HG03565 (cell line): ENCODE results near the gene CLDN20.
"Not testable (repeated sequence)": the region's sequence is repeated elsewhere in the genome, so short reads cannot be mapped to it uniquely, and the experiment has no call there.

ENCODE experiments used
- ATAC-seq: cut with Tn5 transposase; IDR thresholded peaks from one replicate; pipeline ENCODE4 v1.9.1; 2021; ENCODE audit warnings: mild to moderate bottlenecking, moderate library complexity; ENCODE audit not compliant: unreplicated experiment

CLDN20 gene

DNA sequence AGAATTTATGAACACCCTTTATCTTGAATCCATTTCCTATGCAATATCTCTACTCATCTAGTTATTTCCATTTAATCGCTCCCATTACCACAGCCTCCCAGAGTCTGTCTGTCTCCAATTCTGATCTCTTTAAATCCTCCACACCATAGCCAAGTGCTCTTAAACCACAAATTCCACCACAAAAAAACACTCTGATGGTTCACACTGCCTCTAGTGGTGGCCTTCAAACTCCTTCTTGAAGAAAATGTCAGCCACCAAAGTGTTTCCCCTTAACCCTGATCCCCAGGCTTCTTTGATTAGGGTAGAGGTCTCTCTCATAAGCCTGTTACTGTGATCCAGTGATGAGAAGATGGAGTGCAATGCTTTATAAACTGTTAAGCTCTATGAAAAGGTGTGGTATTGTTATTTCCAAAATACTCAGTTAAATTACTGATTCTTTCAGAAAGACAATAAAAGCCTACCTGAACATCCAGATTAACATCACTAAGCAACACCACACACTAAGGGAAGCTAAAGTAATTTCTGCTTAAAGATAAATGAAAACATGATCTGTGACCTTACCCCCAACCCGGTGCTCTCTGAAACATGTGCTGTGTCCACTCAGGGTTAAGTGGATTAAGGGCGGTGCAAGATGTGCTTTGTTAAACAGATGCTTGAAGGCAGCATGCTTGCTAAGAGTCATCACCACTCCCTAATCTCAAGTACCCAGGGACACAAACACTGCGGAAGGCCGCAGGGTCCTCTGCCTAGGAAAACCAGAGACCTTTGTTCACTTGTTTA, 4.5 kb downstream of the CLDN20 start:
- not testable (repeated sequence) for ATAC-seq

DNA sequence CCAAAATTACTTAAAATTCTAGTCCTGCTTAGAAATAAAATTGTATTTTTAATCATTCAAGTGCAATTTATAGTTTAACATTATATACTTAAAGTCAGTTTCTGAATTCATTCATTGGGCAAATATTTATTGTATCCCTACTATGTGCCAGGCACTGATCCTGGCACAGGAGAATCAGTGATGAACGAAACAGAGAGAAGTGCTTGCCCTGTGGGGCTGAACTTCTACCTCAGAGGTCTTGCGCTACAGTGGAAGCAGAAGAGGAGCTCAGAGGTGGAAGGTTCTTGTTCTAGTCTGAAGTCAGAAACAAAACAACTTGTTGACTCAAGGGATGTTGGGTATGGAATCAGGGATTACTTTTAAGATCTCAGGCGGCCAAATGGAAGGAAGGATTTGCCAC, 6.0 kb downstream of the CLDN20 start:
- ATAC-seq = no peak

DNA sequence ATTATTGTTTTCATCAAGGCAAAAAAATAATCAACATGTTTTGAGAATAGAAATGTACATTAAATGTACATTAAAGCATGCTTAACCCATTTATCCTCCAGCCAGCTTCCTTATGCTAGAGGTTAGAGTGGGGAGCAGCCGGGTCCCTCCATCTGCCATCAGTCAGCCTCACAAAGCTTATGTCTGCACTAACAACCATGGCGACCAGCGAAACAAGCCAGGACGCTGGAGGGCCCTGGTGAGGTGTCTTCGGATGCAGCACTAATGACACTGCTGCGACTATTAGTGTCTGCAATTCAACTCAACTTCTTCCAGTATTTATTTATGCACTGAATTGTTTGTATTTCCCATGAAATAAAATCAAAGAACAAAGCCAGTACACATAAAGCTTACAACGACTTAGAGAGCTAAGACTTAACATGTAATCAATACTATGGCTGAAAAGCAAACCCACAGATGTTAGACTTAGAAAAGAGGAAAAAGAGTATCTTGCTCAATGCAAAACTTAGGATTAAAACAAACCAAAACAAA, 6.8 kb downstream of the CLDN20 start:
- ATAC-seq = no peak

DNA sequence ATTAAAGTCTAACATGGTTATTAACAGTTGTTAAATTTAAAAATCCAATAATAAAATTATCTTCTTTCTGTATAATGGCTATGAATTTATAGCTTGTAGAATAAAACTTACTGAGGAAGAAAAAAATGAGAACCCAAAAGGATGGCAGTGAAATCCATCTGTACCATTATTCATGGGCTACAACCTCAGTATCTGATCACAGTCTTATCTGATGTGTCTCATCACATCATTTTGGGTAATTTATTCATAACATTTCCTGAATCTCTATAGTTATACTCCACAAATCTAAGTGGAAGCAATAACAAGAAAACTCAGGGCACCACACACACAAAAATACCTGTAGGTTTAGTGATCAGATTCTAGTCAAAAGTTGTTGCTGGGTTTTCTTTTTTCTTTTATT, 7.3 kb downstream of the CLDN20 start:
- ATAC-seq = no peak

DNA sequence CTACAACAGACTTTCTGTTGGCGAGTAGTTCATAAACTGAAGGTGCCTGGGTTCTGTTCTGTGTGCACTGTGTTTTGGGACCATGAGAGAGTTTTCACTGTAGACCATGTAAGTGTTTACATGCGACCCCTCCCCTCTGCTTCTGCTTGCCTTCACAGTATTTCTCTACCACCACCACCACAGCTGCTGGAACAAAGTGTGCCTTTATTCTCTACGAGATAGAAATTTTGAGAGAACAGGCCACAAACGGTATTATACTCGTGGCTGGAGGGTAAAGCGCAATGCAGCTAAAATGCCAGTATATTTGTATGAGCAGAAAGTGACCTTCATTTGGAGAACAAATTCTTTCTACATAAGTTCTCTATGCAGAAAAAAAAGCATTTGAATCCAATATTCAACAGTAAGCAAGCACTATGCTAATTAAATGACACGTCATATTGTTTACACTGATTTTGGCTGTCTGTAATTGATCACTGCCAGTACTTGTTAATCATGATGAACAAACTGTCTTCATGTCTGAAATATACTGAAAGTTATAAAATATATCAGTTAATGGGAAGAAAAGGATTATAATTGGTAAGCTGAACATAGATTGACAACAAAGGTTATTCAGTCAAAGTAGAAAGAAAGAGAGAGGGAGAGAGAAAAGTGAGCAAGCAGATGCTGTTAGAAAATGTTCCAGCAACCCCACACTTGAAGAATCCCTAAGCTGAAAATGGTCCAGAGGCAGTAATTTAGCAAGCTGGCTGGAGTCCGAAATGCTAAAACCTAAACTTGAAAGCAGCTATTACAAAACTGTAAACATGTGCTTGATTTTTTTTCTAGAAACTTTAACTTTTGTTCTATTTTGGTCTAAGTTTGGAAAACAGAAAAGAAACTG, 8.8 kb downstream of the CLDN20 start:
- no peak for ATAC-seq

DNA sequence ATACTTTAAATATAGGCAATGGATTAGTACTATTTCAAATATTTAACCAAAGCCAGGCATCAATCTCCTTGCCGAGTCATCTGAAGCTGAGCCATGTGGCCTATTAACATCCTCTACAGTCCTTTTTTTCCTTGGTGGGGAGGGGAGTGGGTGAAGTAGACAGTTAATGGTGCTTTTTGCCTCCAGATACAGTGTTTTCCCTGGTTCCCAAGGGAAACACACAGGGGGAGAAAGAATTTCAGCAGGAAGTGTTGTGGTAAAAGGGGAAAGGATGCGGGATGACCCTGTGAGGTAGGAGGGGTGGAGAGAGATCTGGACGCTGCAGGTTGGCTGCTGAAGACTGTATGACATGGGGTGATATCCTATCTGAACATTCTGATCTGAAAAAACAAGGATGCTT, 9.6 kb downstream of the CLDN20 start:
- ATAC-seq = no peak

DNA sequence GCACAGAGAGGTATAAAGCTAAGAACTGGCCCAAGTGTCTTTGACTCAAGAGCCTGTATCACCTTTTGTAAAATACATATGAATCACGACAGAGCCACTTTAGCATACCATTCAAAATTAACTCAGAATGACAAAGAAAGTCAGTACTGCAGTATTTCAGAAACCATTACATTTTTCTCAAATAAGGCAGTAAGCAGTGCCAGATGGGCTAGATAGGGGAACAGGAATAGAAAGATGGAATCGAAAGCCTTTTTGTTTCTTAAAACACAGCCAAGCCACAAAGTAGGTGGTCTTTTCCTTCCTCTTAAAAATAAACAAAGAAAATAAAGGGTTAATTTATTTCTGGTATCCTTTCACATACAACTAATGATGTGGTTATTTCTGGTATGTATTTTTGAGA, 10.3 kb downstream of the CLDN20 start:
- no peak for ATAC-seq

DNA sequence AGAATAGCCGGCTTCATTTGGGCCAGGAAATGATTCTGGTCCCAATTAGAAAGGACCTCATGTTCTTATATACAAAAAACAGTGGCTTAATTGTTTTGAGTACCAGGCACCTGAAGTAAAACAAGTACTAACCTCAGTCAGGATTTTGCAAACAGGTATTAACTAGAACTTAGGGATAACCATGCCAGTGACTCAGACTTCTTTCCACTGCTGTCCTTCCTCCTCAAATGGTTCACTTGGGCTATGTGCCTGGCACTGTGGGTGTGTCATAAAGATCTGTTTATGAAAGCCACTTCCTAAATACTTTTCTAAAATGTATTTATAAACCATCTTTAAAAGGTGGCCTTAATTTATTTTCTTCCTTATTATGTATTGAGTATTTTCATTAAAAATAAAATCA, 10.7 kb downstream of the CLDN20 start:
- no peak for ATAC-seq

DNA sequence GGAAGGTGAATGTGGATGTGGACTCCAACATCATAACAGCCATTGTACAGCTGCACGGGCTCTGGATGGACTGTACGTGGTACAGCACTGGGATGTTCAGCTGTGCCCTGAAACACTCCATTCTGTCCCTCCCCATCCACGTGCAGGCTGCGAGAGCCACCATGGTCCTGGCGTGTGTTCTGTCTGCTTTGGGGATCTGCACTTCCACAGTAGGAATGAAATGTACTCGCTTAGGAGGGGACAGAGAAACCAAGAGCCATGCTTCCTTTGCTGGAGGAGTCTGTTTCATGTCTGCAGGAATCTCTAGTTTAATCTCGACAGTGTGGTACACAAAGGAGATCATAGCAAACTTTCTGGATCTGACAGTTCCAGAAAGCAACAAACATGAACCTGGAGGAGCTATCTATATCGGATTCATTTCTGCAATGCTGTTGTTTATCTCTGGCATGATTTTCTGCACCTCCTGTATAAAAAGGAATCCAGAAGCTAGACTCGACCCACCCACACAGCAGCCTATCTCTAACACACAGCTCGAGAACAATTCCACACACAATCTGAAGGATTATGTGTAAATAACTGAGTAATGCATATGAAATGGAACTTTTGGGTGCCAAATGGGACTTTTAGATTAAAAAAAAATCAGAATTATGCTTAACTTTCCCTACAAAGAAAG, 12.1 kb downstream of the CLDN20 start:
- ATAC-seq = no peak

DNA sequence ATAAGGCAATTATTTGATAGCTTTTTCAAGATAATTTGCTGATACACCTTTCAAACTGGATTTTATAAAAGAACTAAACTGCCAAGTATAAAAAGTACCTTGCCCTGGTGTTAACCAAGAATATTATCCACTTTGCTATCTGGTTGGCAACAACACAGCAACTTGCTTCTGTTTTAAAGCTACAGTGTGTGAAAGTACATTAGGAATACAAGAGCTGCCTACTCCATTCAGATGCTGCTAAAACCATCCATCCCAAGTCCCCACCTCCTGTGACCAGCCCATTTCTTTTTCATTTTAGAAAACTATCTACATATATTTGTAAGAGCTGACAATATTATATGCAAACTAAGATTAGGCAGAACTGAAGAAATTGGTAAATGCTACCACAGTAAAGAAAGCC, 12.8 kb downstream of the CLDN20 start:
- no peak for ATAC-seq

DNA sequence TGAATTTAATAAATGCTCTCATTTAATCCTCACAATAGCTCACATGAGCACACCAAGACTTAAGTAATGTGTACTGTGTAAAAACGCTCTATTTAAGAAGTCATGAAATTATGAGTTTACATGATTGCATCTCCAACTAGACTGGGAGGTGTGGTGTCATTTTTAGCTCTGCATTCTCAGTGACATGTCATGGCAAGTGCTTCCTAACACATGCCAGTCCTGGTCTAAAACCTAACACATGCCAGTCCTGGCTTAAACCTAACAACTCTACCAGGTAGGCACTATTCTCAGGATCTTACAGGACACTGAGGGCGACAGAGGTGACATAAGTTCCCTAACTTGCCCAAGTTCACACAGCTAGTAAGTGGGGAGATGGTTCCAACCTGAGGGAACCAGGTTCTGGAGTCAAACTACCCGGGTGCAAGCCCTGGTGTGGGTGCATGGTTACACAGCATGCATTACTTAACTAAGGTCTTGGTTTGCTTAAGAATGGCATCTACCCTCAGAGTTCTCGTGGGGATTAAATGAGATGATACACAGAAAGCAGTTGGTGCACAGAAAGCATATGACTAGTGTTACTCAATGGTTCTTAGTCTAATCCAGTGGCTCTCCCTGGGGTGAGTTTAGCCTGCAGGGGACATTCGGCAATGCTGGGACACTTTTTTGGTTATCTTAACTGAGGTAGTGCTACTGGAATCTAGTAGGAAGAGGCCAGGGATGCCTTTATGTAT, 14.7 kb downstream of the CLDN20 start:
- no peak for ATAC-seq

DNA sequence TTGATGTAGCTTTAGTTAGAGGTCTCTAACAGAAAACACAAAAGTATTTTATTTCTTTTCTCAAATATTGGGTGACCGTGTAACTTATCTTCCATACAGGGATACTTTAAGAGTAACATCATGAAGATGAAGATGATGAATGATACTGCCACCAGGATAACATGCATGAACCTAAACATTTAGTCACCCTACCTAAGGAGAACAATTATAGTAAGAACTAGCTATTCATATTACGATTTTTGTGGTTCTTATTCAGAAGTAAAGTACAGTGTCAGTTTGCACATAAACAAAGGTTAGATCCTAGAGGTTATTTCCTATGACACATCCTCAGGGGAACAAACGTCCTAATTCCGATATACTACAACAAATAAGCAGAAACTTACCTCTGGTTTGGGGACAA, 21.0 kb downstream of the CLDN20 start:
- no peak for ATAC-seq

DNA sequence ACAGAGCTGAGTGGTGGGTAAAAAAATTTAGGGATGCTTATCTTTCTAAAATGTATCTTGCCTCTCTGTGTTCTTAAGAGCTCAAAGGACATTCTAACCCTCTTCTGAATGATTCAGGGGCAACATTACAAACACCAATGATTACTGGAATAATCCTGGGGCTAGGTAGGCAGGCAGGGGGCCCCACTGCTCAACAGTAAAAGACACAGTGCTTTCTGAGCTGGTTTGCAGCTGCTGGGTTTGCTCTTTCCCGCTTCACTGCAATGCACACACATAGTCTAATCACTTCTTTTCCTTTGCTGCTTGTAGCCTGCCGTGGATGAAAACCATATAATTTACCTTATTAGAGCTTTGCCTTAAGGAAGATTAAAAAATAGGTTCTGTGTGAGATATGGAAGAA, 23.9 kb downstream of the CLDN20 start:
- ATAC-seq = no peak

DNA sequence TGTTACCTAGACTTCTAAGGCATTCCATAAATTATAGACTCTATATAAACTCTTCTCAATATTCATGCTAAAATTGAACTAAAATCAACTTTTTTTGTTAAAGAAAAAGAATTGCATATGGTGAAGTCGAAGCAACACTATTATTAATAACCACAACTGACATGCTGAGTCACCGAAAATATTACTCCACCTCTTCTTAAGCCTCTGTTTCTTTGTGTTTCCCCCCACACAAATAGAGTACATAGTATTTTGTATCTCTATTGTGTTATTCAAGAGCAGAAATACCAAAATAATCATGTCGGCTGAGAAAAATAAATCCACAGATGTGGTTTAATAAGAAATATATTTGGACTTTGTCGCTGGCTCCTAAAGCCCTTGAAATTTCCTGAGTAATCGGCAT, 26.7 kb downstream of the CLDN20 start:
- no peak for ATAC-seq

DNA sequence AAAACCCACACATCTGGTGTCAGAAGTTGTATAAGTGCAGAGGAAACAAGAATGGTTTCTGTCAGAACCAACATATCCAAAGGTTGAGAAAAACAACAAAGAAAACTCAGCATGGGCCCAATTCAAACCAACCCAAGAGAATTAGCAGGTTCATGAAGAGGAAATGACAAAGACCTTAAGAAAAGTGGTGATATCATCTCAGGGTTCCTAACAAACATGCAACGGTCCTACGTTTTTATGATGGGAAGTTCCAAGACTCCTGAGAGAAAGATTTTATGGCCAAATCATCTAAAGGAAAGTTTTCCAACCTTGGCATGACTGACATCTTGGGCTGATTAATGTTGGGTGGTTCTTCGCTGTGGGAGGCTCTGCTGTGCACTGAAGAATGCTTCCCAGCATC, 27.5 kb downstream of the CLDN20 start:
- ATAC-seq = no peak

DNA sequence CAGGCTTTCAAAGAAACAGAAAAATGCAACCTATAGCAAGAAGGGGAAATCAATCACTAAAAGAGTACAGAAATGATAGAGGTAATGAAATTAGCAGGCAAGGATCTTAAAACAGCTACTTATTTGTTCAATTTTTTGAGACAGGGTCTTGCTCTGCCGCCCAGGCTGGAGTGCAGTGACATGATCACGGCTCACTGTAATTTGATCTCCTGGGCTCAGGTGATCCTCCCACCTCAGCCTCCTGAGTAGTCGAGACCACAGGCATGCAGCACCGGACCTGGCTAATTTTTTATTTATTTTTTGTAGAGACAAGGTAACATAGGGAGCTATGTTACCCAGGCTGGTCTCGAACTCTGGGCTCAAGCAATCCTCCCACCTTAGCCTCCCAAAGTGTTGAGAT, 28.9 kb downstream of the CLDN20 start:
- ATAC-seq = no peak

DNA sequence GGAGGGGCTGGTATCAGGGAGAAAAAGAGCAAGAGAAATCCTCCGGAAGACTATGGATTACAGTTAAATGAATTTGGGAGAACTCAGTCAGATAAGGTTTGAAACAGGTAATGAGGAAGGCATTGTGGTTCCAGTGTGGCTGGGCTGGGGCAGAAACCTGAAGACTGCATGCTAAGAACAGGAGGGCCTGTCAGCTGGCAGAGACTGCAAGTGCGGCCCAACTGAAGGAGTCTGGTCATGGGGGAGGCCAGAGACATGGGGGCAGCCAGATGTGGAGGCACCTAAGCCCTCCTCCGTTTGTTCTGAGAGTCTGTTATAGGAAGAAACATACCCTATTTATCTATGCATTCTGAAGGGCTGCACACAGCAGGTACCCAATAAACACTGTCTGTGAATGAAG, 33.9 kb downstream of the CLDN20 start:
- no peak for ATAC-seq

DNA sequence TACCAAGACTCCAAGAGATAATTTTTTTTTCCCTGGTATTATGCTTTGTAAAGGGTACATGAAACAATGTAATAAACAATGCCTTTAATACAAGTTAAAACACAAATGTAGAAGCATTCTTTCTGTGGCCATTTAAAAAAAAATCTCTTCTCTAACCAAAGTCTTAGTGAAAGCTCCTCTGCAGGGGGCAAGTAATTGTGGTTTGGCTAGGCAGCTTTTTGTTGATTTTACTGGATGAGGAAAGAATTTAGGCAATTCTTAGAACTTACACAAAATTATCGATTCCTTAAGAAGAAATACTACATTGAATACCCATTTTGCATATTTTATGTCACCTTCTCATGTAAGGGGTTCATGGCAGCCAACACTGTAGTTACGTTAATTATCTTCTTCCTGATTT, 38.1 kb downstream of the CLDN20 start:
- no peak for ATAC-seq

DNA sequence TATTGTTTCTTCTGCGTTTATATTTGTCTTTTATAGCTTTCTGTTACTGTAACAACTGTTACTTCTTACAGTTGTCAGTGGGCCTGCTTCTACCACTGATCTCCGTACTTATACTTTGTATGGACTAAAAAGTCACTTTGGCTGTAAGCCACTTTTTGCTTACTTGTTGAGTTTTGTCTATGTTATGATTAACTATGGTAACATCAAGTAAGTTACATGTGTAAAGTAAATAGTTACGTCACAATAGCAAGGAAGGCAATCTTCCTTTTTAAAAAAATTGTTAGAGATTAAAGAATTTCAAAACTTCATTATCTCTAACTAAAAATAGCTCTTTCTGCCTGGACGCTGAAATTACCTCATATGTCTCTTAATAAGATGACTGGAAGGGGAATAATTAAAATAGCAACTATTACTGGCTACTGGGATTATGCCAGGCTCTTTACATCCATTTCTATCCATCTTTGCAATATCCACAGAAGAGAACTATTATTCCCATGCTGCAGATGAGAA, 39.6 kb downstream of the CLDN20 start:
- ATAC-seq = no peak

DNA sequence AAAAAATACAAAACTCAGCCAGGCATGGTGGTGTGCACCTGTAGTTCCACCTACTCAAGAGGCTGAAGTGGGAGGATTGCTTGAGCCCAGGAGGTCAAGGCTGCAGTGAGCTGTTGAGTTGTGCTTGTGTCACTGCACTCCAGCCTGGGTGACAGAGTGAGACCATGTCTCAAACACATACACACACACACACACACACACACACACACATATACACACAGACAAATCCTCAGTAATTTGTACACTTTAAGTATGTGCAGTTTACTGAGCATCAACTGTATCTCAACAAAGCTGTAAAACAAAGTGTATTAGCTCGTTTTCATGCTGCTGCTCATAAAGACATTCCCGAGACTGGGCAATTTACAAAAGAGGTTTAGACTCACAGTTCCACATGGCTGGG, 43.1 kb downstream of the CLDN20 start:
- ATAC-seq = no peak

DNA sequence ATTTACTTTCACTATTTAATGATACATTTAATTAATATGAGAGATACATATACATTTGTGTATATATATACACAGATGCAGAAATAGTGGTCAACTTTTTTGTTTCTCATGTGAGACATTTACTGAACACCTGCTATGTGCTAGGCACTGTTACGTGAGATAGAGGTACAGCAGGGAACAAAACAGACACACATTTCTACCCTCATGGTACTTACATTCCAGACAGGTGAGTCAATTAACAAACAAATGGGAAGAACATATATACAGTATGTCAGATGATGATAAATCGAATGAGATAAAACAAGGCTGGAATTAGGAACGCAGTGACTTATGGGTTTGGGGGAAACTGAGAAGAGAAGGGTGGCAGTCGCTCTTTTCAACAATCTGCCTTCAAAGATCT, 45.3 kb downstream of the CLDN20 start:
- ATAC-seq = no peak
